ENCODE results near the gene KRT10.

DNA sequence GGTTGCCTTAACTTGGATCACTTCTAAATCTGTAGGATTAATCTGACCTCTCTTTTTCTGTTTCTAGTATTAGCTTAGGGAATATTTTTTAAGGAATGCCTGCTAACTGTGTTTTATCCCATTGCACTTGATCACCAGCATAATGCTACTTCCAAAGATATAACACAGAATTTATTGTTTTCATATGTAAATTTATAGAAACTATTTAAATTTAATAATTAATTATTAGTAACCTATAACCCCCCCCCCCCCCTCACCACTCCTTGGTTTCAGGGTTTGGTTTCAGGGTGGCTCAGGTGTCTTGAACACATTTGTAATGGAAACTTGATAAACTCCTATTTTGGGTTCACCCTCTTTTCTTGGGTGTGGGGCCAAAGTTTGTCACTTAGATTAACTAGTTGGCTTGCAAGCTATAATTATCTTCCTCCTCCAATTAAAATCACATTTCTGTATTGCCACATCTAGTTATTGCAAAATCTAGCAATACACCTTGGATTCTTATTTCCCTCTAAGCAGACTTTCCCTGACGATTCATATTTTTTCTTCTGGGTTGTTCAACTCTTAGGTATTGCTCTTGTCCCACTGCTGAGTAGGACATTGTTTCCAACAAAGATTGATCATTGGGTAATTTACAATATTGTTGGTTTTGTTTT lies 26.3 kb upstream of the KRT10 start:
- TF ChIP-seq, protein P1, sequence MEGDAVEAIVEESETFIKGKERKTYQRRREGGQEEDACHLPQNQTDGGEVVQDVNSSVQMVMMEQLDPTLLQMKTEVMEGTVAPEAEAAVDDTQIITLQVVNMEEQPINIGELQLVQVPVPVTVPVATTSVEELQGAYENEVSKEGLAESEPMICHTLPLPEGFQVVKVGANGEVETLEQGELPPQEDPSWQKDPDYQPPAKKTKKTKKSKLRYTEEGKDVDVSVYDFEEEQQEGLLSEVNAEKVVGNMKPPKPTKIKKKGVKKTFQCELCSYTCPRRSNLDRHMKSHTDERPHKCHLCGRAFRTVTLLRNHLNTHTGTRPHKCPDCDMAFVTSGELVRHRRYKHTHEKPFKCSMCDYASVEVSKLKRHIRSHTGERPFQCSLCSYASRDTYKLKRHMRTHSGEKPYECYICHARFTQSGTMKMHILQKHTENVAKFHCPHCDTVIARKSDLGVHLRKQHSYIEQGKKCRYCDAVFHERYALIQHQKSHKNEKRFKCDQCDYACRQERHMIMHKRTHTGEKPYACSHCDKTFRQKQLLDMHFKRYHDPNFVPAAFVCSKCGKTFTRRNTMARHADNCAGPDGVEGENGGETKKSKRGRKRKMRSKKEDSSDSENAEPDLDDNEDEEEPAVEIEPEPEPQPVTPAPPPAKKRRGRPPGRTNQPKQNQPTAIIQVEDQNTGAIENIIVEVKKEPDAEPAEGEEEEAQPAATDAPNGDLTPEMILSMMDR (IDR thresholded peaks at IDR 0.05) = no peak
- no peak for TF ChIP-seq MXI1 (IDR thresholded peaks at IDR 0.05; ENCODE audit: low read depth, low read length)
- TF ChIP-seq, protein P2, sequence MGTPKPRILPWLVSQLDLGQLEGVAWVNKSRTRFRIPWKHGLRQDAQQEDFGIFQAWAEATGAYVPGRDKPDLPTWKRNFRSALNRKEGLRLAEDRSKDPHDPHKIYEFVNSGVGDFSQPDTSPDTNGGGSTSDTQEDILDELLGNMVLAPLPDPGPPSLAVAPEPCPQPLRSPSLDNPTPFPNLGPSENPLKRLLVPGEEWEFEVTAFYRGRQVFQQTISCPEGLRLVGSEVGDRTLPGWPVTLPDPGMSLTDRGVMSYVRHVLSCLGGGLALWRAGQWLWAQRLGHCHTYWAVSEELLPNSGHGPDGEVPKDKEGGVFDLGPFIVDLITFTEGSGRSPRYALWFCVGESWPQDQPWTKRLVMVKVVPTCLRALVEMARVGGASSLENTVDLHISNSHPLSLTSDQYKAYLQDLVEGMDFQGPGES (IDR thresholded peaks at IDR 0.05; ENCODE audit: low read depth, low read length) = no peak
- no peak for TF ChIP-seq EZH2phosphoT487 (IDR thresholded peaks at IDR 0.05; ENCODE audit: borderline replicate concordance, low read depth)
- no peak for TF ChIP-seq YY1 (IDR thresholded peaks at IDR 0.05; ENCODE audit: low read depth)
- TF ChIP-seq, protein P3, sequence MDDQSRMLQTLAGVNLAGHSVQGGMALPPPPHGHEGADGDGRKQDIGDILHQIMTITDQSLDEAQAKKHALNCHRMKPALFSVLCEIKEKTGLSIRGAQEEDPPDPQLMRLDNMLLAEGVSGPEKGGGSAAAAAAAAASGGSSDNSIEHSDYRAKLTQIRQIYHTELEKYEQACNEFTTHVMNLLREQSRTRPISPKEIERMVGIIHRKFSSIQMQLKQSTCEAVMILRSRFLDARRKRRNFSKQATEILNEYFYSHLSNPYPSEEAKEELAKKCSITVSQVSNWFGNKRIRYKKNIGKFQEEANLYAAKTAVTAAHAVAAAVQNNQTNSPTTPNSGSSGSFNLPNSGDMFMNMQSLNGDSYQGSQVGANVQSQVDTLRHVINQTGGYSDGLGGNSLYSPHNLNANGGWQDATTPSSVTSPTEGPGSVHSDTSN (IDR thresholded peaks at IDR 0.05) = no peak
- TF ChIP-seq, protein P4, sequence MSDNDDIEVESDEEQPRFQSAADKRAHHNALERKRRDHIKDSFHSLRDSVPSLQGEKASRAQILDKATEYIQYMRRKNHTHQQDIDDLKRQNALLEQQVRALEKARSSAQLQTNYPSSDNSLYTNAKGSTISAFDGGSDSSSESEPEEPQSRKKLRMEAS (IDR thresholded peaks at IDR 0.05; ENCODE audit: low read depth) = no peak
- TF ChIP-seq, protein P5, sequence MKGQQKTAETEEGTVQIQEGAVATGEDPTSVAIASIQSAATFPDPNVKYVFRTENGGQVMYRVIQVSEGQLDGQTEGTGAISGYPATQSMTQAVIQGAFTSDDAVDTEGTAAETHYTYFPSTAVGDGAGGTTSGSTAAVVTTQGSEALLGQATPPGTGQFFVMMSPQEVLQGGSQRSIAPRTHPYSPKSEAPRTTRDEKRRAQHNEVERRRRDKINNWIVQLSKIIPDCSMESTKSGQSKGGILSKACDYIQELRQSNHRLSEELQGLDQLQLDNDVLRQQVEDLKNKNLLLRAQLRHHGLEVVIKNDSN (IDR thresholded peaks at IDR 0.05; ENCODE audit: borderline replicate concordance, low read depth) = no peak

Data from SK-N-SH (cell line).